H1 (cell line): ENCODE data around the gene SEC61A1. TPM values are rescaled to one million over a fixed set of nuclear protein-coding genes. Genes with fewer than 3 reads are reported as not detected.

Experiments used
- CTCF ChIA-PET: fragments of 300-600 bp; sonication (Branson Sonifier 250); formaldehyde crosslinking; loops from one replicate; lab custom pipeline; 2021; ENCODE audit not compliant: partially characterized antibody; lab: Charles Lee
- POLR2A ChIA-PET: fragments of 300-600 bp; sonication (Branson Sonifier 250); formaldehyde crosslinking; loops from one replicate; lab custom pipeline; 2021; ENCODE audit warnings: inconsistent platforms; ENCODE audit not compliant: partially characterized antibody; lab: Charles Lee
- DNase-seq, 2 experiments: peaks; one replicate each; pipeline versions ENCODE4 v3.0.0 to v3.0.0-alpha.2; 2010 to 2022; ENCODE audit warnings: low spot score in 2 of 2, low read depth in 1 of 2, mixed read lengths in 1 of 2
- FAIRE-seq: peaks from 2 replicates; lab custom pipeline; 2011; peaks lifted over from hg19 to GRCh38; lab: Jason Lieb, UNC
- H2AFZ ChIP-seq: 2 replicates; pipeline ENCODE4 v1.8.1; 2012; ENCODE audit warnings: low read length, inconsistent platforms
- H2AK5ac ChIP-seq: 2 replicates; pipeline ENCODE4 v1.6.1; 2013; ENCODE audit warnings: low read depth, low read length
- H2BK120ac ChIP-seq: replicated peaks from 2 replicates; pipeline ENCODE3; 2013; ENCODE audit warnings: low read depth, low read length, inconsistent platforms
- H2BK12ac ChIP-seq: 2 replicates; pipeline ENCODE4 v1.6.1; 2013; ENCODE audit warnings: low read depth, low read length
- H2BK15ac ChIP-seq: 2 replicates; pipeline ENCODE4 v1.6.1; 2013; ENCODE audit warnings: low read length
- H2BK20ac ChIP-seq: 2 replicates; pipeline ENCODE4 v1.6.1; 2013; ENCODE audit warnings: low read length
- H2BK5ac ChIP-seq: 2 replicates; pipeline ENCODE4 v1.6.1; 2013; ENCODE audit warnings: low read depth, low read length
- H3K14ac ChIP-seq: 2 replicates; pipeline ENCODE4 v1.6.1; 2013; ENCODE audit warnings: inconsistent platforms; ENCODE audit not compliant: insufficient read length
- H3K18ac ChIP-seq: 2 replicates; pipeline ENCODE4 v1.6.1; 2013; ENCODE audit warnings: low read length; ENCODE audit errors: extremely low read depth
- H3K23ac ChIP-seq: 2 replicates; pipeline ENCODE4 v1.6.1; 2013; ENCODE audit warnings: inconsistent platforms; ENCODE audit not compliant: insufficient read length
- H3K23me2 ChIP-seq: 2 replicates; pipeline ENCODE4 v1.6.1; 2013; ENCODE audit warnings: low read depth, low read length
- H3K27ac ChIP-seq: 2 replicates; pipeline ENCODE4 v1.6.1; 2011; ENCODE audit warnings: low read depth, low read length, inconsistent platforms
- H3K27me3 ChIP-seq, 4 experiments: replicated peaks in 1 of 4; 1 replicate in 1 of 4; 2 replicates in 3 of 4; pipeline versions ENCODE4 v1.6.1 to v1.8.1; 2011 to 2013; ENCODE audit warnings: low read length in 3 of 4, mild to moderate bottlenecking in 3 of 4, inconsistent platforms in 2 of 4, mixed read lengths in 2 of 4, moderate library complexity in 1 of 4; ENCODE audit not compliant: control insufficient read depth in 3 of 4, insufficient read depth in 3 of 4; ENCODE audit errors: extremely low read depth in 1 of 4
- H3K36me3 ChIP-seq, 4 experiments: 2 replicates each; pipeline versions ENCODE4 v1.6.1 to v1.8.1; 2011 to 2013; ENCODE audit warnings: mild to moderate bottlenecking in 4 of 4, low read length in 3 of 4, moderate library complexity in 2 of 4, control low read depth in 1 of 4, inconsistent platforms in 1 of 4; ENCODE audit not compliant: insufficient read depth in 4 of 4, control insufficient read depth in 2 of 4
- H3K4ac ChIP-seq: replicated peaks from 2 replicates; pipeline ENCODE3; 2013; ENCODE audit warnings: low read length, low read depth, mixed read lengths, inconsistent platforms; ENCODE audit not compliant: insufficient read length
- H3K4me1 ChIP-seq, 4 experiments: replicated peaks in 1 of 4; 1 replicate in 1 of 4; 2 replicates in 3 of 4; pipeline versions ENCODE4 v1.6.1 to v1.8.1; 2011 to 2013; ENCODE audit warnings: low read length in 3 of 4, inconsistent platforms in 2 of 4, mixed read lengths in 1 of 4; ENCODE audit not compliant: insufficient read depth in 4 of 4, control insufficient read depth in 3 of 4
- H3K4me2 ChIP-seq, 2 experiments: 2 replicates each; pipeline versions ENCODE4 v1.6.1 to v1.8.1; 2011 to 2013; ENCODE audit warnings: low read depth in 2 of 2, low read length in 2 of 2, control low read depth in 1 of 2, inconsistent platforms in 1 of 2, mild to moderate bottlenecking in 1 of 2; ENCODE audit not compliant: insufficient read depth in 1 of 2
- H3K4me3 ChIP-seq, 4 experiments: fragments of 200-600, 300-600 bp in 1 of 4; sonication (generic), shearing (Covaris generic), sonication (Bioruptor Twin) in 1 of 4; 2 replicates each; pipeline versions ENCODE4 v1.5.1 to v1.8.1; 2011 to 2016; ENCODE audit warnings: low read length in 4 of 4, low read depth in 3 of 4, control low read depth in 2 of 4, inconsistent platforms in 2 of 4, mild to moderate bottlenecking in 2 of 4, mixed read lengths in 1 of 4, moderate library complexity in 1 of 4; ENCODE audit not compliant: insufficient read depth in 2 of 4; ENCODE audit errors: extremely low read depth in 1 of 4
- H3K56ac ChIP-seq: replicated peaks from 2 replicates; pipeline ENCODE3; 2013; ENCODE audit warnings: low read depth, mild to moderate bottlenecking, mixed read lengths, low read length, inconsistent platforms; ENCODE audit not compliant: insufficient read length
- H3K79me1 ChIP-seq: 2 replicates; pipeline ENCODE4 v1.6.1; 2013; ENCODE audit warnings: low read depth, low read length, control low read depth
- H3K79me2 ChIP-seq, 2 experiments: 2 replicates each; pipeline versions ENCODE4 v1.6.1 to v1.8.1; 2012 to 2013; ENCODE audit warnings: low read length in 2 of 2, mild to moderate bottlenecking in 2 of 2, inconsistent platforms in 1 of 2; ENCODE audit not compliant: insufficient read depth in 2 of 2, control insufficient read depth in 1 of 2
- H3K9ac ChIP-seq, 4 experiments: replicated peaks in 1 of 4; 1 replicate in 1 of 4; 2 replicates in 3 of 4; pipeline versions ENCODE4 v1.6.1 to v1.8.1; 2011 to 2013; ENCODE audit warnings: low read depth in 3 of 4, low read length in 3 of 4, control low read depth in 2 of 4, mild to moderate bottlenecking in 2 of 4, moderate library complexity in 2 of 4, inconsistent platforms in 1 of 4; ENCODE audit errors: extremely low read depth in 1 of 4
- H3K9me3 ChIP-seq, 2 experiments: 2 replicates each; pipeline versions ENCODE4 v1.6.1 to v1.8.1; 2012 to 2013; ENCODE audit warnings: mild to moderate bottlenecking in 2 of 2, moderate library complexity in 2 of 2, control low read depth in 1 of 2, inconsistent platforms in 1 of 2, low read depth in 1 of 2, low read length in 1 of 2, mixed read lengths in 1 of 2; ENCODE audit not compliant: insufficient read depth in 2 of 2
- H4K20me1 ChIP-seq, 2 experiments: replicated peaks in 1 of 2; 2 replicates each; pipeline versions ENCODE3 to v1.8.1; 2011 to 2013; ENCODE audit warnings: inconsistent platforms in 2 of 2, low read length in 2 of 2, mild to moderate bottlenecking in 1 of 2; ENCODE audit not compliant: insufficient read depth in 2 of 2, control insufficient read depth in 1 of 2
- H4K5ac ChIP-seq: 2 replicates; pipeline ENCODE4 v1.6.1; 2013; ENCODE audit warnings: low read length, low read depth, mixed read lengths, inconsistent platforms; ENCODE audit not compliant: insufficient read length
- H4K8ac ChIP-seq: 2 replicates; pipeline ENCODE4 v1.8.0; 2013; ENCODE audit warnings: mild to moderate bottlenecking, moderate library complexity, low read length, inconsistent platforms; ENCODE audit not compliant: insufficient read depth; ENCODE audit errors: extremely low read depth
- H4K91ac ChIP-seq: replicated peaks from 2 replicates; pipeline ENCODE3; 2013; ENCODE audit warnings: low read length, mixed read lengths, inconsistent platforms; ENCODE audit not compliant: insufficient read length
- EP300 ChIP-seq, 2 experiments: IDR thresholded peaks; 1 replicate in 1 of 2; 2 replicates in 1 of 2; pipeline ENCODE4 v1.6.1; 2011 to 2012; ENCODE audit warnings: low read depth in 2 of 2, low read length in 2 of 2, mild to moderate bottlenecking in 2 of 2, borderline replicate concordance in 1 of 2, inconsistent platforms in 1 of 2, moderate library complexity in 1 of 2
- FOSL1 ChIP-seq: IDR thresholded peaks from 2 replicates; pipeline ENCODE4 v1.6.1; 2011; ENCODE audit warnings: mild to moderate bottlenecking, low read depth, low read length, moderate library complexity; ENCODE audit not compliant: insufficient read depth
- SIRT6 ChIP-seq: IDR thresholded peaks from one replicate; pipeline ENCODE4 v1.7.1; 2012; ENCODE audit warnings: low read length, inconsistent platforms
- TAF7 ChIP-seq: optimal IDR thresholded peaks from 2 replicates; pipeline ENCODE3; 2011; ENCODE audit warnings: low read depth, mild to moderate bottlenecking, inconsistent platforms, low read length, moderate library complexity, borderline replicate concordance
- TCF12 ChIP-seq: IDR thresholded peaks from 2 replicates; pipeline ENCODE4 v1.6.1; 2011; ENCODE audit warnings: low read depth, mild to moderate bottlenecking, low read length
- WGBS, 2 experiments: shearing (Covaris generic) in 1 of 2; methylation state at CpG; one replicate each; pipeline versions ENCODE4 v1.1.6 to v1.1.7; 2013 to 2015; ENCODE audit warnings: low lambda C conversion rate in 2 of 2, mixed read lengths in 2 of 2, inconsistent platforms in 1 of 2, low coverage in 1 of 2, missing lambda C conversion rate in 1 of 2; ENCODE audit not compliant: insufficient replicate concordance in 2 of 2, insufficient coverage in 1 of 2, insufficient read length in 1 of 2; ENCODE audit errors: extremely low coverage in 1 of 2, missing lambda C conversion rate in 1 of 2; 5-methylcytosine and 5-hydroxymethylcytosine counted together
- polyA plus RNA-seq, 7 experiments: library from polyadenylated mRNA; depleted of rRNA in 3 of 7; stranded (reverse) in 5 of 7; unstranded in 2 of 7; fragments of >200 nt in 5 of 7; fragments of 200-250 nt in 2 of 7; gene quantifications; 1 replicate in 5 of 7; 2 replicates in 1 of 7; 4 replicates in 1 of 7; pipeline versions ENCODE4 v1.2.1 to v1.2.3, GENCODE V29; 2011 to 2013; ENCODE audit warnings: missing spikeins in 2 of 7, mixed read lengths in 2 of 7
- total RNA-seq: library from RNA; stranded (reverse); fragmentation: NEBNext Ultra II Directional; extraction: Animal tissue kit (Norgen Biotek cat#: 25700); gene quantifications from 2 replicates; pipeline ENCODE4 v1.2.1, GENCODE V29; 2021
- TF ChIP-seq, protein P1 (sequence below): IDR thresholded peaks from 2 replicates; pipeline ENCODE4 v1.6.1; 2012; ENCODE audit warnings: low read length, inconsistent platforms
- TF ChIP-seq, protein P2 (sequence below): IDR thresholded peaks from 2 replicates; pipeline ENCODE4 v1.6.1; 2012; ENCODE audit warnings: inconsistent platforms
- TF ChIP-seq, protein P3 (sequence below), 3 experiments: IDR thresholded peaks; 1 replicate in 2 of 3; 2 replicates in 1 of 3; pipeline versions ENCODE4 v1.5.1 to v1.6.1; 2011; ENCODE audit warnings: low read length in 3 of 3, mild to moderate bottlenecking in 3 of 3, inconsistent platforms in 2 of 3, low read depth in 1 of 3, moderate library complexity in 1 of 3; ENCODE audit not compliant: insufficient read depth in 1 of 3; ENCODE audit errors: control extremely low read depth in 1 of 3

SEC61A1 gene
- total and polyA plus RNA-seq, 2 of the 8 experiments (the other 6 are each of a cell fraction or from before 2014, with no cell fraction given) = 133 to 165 TPM

DNA sequence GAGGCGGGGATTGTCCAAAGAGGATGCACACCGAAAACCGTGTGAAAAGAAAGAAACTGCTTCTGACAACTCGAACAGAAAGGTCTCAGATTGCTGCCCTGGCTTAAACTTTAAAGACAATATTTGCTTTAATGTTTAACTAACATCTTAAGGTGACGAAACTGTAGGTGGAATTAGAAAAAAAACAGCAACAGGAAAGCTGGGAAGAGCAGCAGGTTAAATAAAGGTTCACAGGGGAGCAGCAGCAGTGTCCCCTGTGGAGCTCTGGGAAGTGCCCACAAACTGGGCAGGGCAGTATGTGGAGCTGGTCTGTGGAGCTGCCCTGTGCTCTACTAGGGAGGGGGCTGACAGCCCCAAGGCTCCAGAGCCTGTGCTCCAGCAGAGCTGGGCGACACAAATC lies 46.0 kb downstream of the SEC61A1 start:
- H3K79me2 ChIP-seq = peaks cover 0 to 18% of the 10 kb centered on the region in 2 experiments; a peak in 2 of 4 replicates
- CTCF ChIA-PET = interaction anchor here (0.8 to 2.8 kb wide), 8 partner anchors 13 to 295 kb away, joined by 3 to 22 read pairs (median 4); no protein-coding TSS in a partner anchor
- TF ChIP-seq TCF12 = no peak
- no peak for TF ChIP-seq TAF7
- TF ChIP-seq SIRT6 = no peak
- TF ChIP-seq, protein P1, sequence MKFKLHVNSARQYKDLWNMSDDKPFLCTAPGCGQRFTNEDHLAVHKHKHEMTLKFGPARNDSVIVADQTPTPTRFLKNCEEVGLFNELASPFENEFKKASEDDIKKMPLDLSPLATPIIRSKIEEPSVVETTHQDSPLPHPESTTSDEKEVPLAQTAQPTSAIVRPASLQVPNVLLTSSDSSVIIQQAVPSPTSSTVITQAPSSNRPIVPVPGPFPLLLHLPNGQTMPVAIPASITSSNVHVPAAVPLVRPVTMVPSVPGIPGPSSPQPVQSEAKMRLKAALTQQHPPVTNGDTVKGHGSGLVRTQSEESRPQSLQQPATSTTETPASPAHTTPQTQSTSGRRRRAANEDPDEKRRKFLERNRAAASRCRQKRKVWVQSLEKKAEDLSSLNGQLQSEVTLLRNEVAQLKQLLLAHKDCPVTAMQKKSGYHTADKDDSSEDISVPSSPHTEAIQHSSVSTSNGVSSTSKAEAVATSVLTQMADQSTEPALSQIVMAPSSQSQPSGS = no peak
- TF ChIP-seq EP300 (IDR thresholded peaks at IDR 0.05; ENCODE audit: borderline replicate concordance in 1 of 2, low read depth in 2 of 2, low read length in 2 of 2) = no peak
- TF ChIP-seq, protein P2, sequence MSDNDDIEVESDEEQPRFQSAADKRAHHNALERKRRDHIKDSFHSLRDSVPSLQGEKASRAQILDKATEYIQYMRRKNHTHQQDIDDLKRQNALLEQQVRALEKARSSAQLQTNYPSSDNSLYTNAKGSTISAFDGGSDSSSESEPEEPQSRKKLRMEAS = no peak
- TF ChIP-seq, protein P3, sequence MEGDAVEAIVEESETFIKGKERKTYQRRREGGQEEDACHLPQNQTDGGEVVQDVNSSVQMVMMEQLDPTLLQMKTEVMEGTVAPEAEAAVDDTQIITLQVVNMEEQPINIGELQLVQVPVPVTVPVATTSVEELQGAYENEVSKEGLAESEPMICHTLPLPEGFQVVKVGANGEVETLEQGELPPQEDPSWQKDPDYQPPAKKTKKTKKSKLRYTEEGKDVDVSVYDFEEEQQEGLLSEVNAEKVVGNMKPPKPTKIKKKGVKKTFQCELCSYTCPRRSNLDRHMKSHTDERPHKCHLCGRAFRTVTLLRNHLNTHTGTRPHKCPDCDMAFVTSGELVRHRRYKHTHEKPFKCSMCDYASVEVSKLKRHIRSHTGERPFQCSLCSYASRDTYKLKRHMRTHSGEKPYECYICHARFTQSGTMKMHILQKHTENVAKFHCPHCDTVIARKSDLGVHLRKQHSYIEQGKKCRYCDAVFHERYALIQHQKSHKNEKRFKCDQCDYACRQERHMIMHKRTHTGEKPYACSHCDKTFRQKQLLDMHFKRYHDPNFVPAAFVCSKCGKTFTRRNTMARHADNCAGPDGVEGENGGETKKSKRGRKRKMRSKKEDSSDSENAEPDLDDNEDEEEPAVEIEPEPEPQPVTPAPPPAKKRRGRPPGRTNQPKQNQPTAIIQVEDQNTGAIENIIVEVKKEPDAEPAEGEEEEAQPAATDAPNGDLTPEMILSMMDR (IDR thresholded peaks at IDR 0.05; ENCODE audit: control extremely low read depth in 1 of 3, insufficient read depth in 1 of 3, low read depth in 1 of 3, low read length in 3 of 3) = no peak
- TF ChIP-seq FOSL1 = no peak

More for the DNA sequence above, 46.0 kb downstream of the SEC61A1 start:
- no peak overlapping the region for H3K18ac ChIP-seq
- no peak overlapping the region for H4K5ac ChIP-seq
- H3K4me3 ChIP-seq = no peak overlapping the region; a peak in 1 of 8 replicates
- H3K56ac ChIP-seq = no peak overlapping the region
- H2BK20ac ChIP-seq = no peak overlapping the region
- 0 out of 2 replicates have a peak overlapping the region, but pooled peaks have one; percentile 4 for H2BK12ac ChIP-seq
- WGBS, 2 experiments = 87% methylated on average over 6 of the region's 6 CpGs; no CpG with 5 or more reads in 1 of the 2 experiments
- H3K27ac ChIP-seq = peak overlapping the region; percentile 38; the same call in 1 of the 2 replicates
- no peaks in the 10 kb centered on the region for H3K27me3 ChIP-seq
- no peak overlapping the region for H2AFZ ChIP-seq
- no peak overlapping the region for H3K23ac ChIP-seq
- no peak overlapping the region for H2BK120ac ChIP-seq
- H4K20me1 ChIP-seq = peaks cover 2 to 6% of the 10 kb centered on the region in 2 experiments
- POLR2A ChIA-PET = interaction anchor here (0.6 to 1.3 kb wide), 4 partner anchors 12 to 500 kb away, joined by 4 to 6 read pairs (median 4); partner anchors contain the start of genes MCM2 and RUVBL1
- H2BK5ac ChIP-seq = peak overlapping the region; percentile 69; the same call in 1 of the 2 replicates
- H3K4me2 ChIP-seq = peak overlapping the region in 1 of 2 experiments; percentile 28; a peak in 3 of 4 replicates
- no peak overlapping the region for H3K14ac ChIP-seq
- H2BK15ac ChIP-seq = no peak overlapping the region
- H3K9ac ChIP-seq = no peak overlapping the region
- no peak overlapping the region for H3K4ac ChIP-seq
- H3K79me1 ChIP-seq = peaks cover 13% of the 10 kb centered on the region
- peaks cover 9 to 37% (median 19%) of the 10 kb centered on the region in 4 experiments for H3K4me1 ChIP-seq
- no peaks in the 10 kb centered on the region for H3K23me2 ChIP-seq
- DNase-seq (no peak), FAIRE-seq (no peak)
- peaks cover 20 to 84% (median 46%) of the 10 kb centered on the region in 4 experiments for H3K36me3 ChIP-seq
- no peak overlapping the region for H2AK5ac ChIP-seq
- no peak overlapping the region for H4K91ac ChIP-seq
- no peak overlapping the region for H4K8ac ChIP-seq
- no peaks in the 10 kb centered on the region for H3K9me3 ChIP-seq
